ENCODE data around the gene CUX1. TPM values are rescaled to one million over a fixed set of nuclear protein-coding genes. Genes with fewer than 3 reads are reported as not detected.
"Not testable (repeated sequence)": the region's sequence is repeated elsewhere in the genome, so short reads cannot be mapped to it uniquely, and the experiment has no call there.

Gene CUX1
- total RNA-seq, 1 experiment from 2014 or later: 53.5 TPM

GRCh38 chr7:102140952-102141370, 323.5 kb downstream of the CUX1 start:
- Histone ChIP-seq H2BK15ac (ENCODE audit: low read depth, low read length) (no peak overlapping the region), H3K9ac (ENCODE audit: extremely low read depth, insufficient read length, low read length) (no peak overlapping the region), H3K4ac (ENCODE audit: low read depth, low read length) (no peak overlapping the region), H3K79me2 (ENCODE audit: insufficient read depth, low read length) (no peaks in the 10 kb centered on the region), H2AK5ac (ENCODE audit: insufficient read length, low read length) (no peak overlapping the region), H3K27ac (ENCODE audit: insufficient read length, low read depth, low read length) (no peak overlapping the region), H2BK5ac (ENCODE audit: insufficient read length, low read length) (no peak overlapping the region), H3K4me2 (ENCODE audit: insufficient read depth, insufficient read length, low read length) (no peak overlapping the region), H2BK20ac (ENCODE audit: low read depth, low read length, poor library complexity, severe bottlenecking) (no peak overlapping the region), H2BK120ac (ENCODE audit: low read depth, low read length, poor library complexity, severe bottlenecking) (no peak overlapping the region), H4K5ac (ENCODE audit: insufficient read length, low read depth, low read length) (no peak overlapping the region), H3K27me3 (ENCODE audit: insufficient read depth, low read length) (no peaks in the 10 kb centered on the region), H3K56ac (ENCODE audit: insufficient read length, low read depth, low read length) (no peak overlapping the region), H3K79me1 (ENCODE audit: insufficient read depth, low read depth, low read length, poor library complexity, severe bottlenecking) (no peaks in the 10 kb centered on the region), H3K23me2 (ENCODE audit: insufficient read length, low read depth, low read length, poor library complexity, severe bottlenecking) (no peaks in the 10 kb centered on the region), H2BK12ac (ENCODE audit: insufficient read length, low read depth, low read length) (no peak overlapping the region), H3K18ac (ENCODE audit: insufficient read length, low read depth, low read length) (no peak overlapping the region), H4K20me1 (ENCODE audit: control insufficient read depth, insufficient read depth, insufficient read length) (no peaks in the 10 kb centered on the region), H3K14ac (ENCODE audit: insufficient read depth, low read length) (no peak overlapping the region), H4K91ac (ENCODE audit: insufficient read length, low read depth, low read length) (no peak overlapping the region), H3K4me1 (ENCODE audit: insufficient read depth, low read length) (no peaks in the 10 kb centered on the region), H3T11ph (ENCODE audit: low read length) (no peak overlapping the region), H4K8ac (replicated peaks; ENCODE audit: insufficient read length, low read depth, low read length) (no peak overlapping the region), H3K23ac (ENCODE audit: insufficient read length, low read depth, low read length) (no peak overlapping the region), H2AFZ (ENCODE audit: low read length) (no peak overlapping the region), H3K9me3 (ENCODE audit: control insufficient read depth, low read depth, low read length) (no peaks in the 10 kb centered on the region)
- Mint-ChIP-seq H3K9me3 (no peaks in the 10 kb centered on the region), H3K4me1 (no peaks in the 10 kb centered on the region), H3K27me3 (ENCODE audit: low read depth) (no peaks in the 10 kb centered on the region), H3K36me3 (ENCODE audit: insufficient read depth in 1 of 3, low read depth in 3 of 3) (peaks cover 8 to 35% (median 21%) of the 10 kb centered on the region in 3 experiments), H3K4me3 (no peak overlapping the region; a peak in 1 of 5 replicates), H3K27ac (peak overlapping the region in 1 of 3 experiments; percentile 44; a peak in 3 of 7 replicates)
- no peak for TF ChIP-seq CTCF (conservative IDR thresholded peaks at IDR 0.05)
- no CpG with 5 or more reads among the region's 14 CpGs for WGBS (ENCODE audit: extremely low coverage, insufficient read length, low lambda C conversion rate)
- DNase-seq: no peak

GRCh38 chr7:102142433-102142832, 325.0 kb downstream of the CUX1 start:
- not testable (repeated sequence) for H3K79me1 ChIP-seq (ENCODE audit: insufficient read depth, low read depth, low read length, poor library complexity, severe bottlenecking); H4K8ac ChIP-seq (replicated peaks; ENCODE audit: insufficient read length, low read depth, low read length); H3K14ac ChIP-seq (ENCODE audit: insufficient read depth, low read length); H3K27ac Mint-ChIP-seq; H2BK15ac ChIP-seq (ENCODE audit: low read depth, low read length); H2BK12ac ChIP-seq (ENCODE audit: insufficient read length, low read depth, low read length); H3K79me2 ChIP-seq (ENCODE audit: insufficient read depth, low read length); H3K27me3 Mint-ChIP-seq (ENCODE audit: low read depth); H3K9ac ChIP-seq (ENCODE audit: extremely low read depth, insufficient read length, low read length); H3K4me3 Mint-ChIP-seq; H4K91ac ChIP-seq (ENCODE audit: insufficient read length, low read depth, low read length); H2AFZ ChIP-seq (ENCODE audit: low read length); H3K27ac ChIP-seq (ENCODE audit: insufficient read length, low read depth, low read length); H4K5ac ChIP-seq (ENCODE audit: insufficient read length, low read depth, low read length); H3K4me2 ChIP-seq (ENCODE audit: insufficient read depth, insufficient read length, low read length); H3K9me3 Mint-ChIP-seq; H2BK20ac ChIP-seq (ENCODE audit: low read depth, low read length, poor library complexity, severe bottlenecking); H3T11ph ChIP-seq (ENCODE audit: low read length); H3K9me3 ChIP-seq (ENCODE audit: control insufficient read depth, low read depth, low read length); H3K4me1 Mint-ChIP-seq; H3K4ac ChIP-seq (ENCODE audit: low read depth, low read length); H3K23ac ChIP-seq (ENCODE audit: insufficient read length, low read depth, low read length); H3K23me2 ChIP-seq (ENCODE audit: insufficient read length, low read depth, low read length, poor library complexity, severe bottlenecking); H3K18ac ChIP-seq (ENCODE audit: insufficient read length, low read depth, low read length); H2BK120ac ChIP-seq (ENCODE audit: low read depth, low read length, poor library complexity, severe bottlenecking); H3K27me3 ChIP-seq (ENCODE audit: insufficient read depth, low read length); H2BK5ac ChIP-seq (ENCODE audit: insufficient read length, low read length); H2AK5ac ChIP-seq (ENCODE audit: insufficient read length, low read length); H3K56ac ChIP-seq (ENCODE audit: insufficient read length, low read depth, low read length); H4K20me1 ChIP-seq (ENCODE audit: control insufficient read depth, insufficient read depth, insufficient read length); DNase-seq; H3K4me1 ChIP-seq (ENCODE audit: insufficient read depth, low read length)
- H3K36me3 Mint-ChIP-seq (ENCODE audit: insufficient read depth in 1 of 3, low read depth in 3 of 3): peaks cover 8 to 41% (median 25%) of the 10 kb centered on the region in 3 experiments
- WGBS (ENCODE audit: extremely low coverage, insufficient read length, low lambda C conversion rate): no CpG with 5 or more reads among the region's 3 CpGs

All from H9 (cell line).